NCI-H345 (cell line): ENCODE results near the gene UNC119.

ENCODE experiments used
- DNase-seq: peaks from one replicate; lab custom pipeline; 2025; lab: John Stamatoyannopoulos, UW

The UNC119 gene

DNA sequence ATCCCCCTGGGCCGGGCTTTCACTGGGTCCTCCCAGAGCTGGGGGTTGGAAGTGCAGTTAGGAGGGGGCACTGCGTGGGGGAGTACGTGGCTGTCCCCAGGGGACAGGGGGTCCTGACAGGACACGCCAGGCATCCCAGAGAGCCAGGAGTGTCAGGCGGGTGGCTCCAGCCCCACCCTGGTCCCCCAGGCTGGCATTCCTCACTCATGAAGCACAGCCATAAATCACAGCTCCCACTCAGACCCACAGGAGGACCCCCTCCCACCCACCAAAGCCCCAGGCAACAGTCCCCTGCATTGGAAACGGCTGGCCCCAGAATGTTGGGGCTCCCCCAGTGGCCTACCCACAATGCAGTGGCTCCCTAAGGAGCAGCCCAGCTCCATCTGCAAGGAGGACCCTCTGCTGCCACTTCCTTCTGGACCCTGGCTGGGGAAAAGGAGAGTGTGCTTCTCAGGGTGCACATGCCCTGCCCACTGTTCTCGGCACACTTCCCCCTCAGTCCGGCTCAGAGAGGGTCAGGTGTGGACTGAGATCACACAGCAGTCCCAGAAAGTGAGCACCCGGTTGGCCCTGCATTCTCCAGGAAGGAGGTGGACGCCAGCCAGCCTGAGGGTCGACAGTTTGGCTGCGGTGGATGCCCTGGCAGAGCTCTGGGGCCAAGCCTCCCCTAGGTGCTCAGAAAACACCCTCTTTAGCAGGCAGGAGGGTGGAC, 53.6 kb downstream of the UNC119 start:
- no peak for DNase-seq

DNA sequence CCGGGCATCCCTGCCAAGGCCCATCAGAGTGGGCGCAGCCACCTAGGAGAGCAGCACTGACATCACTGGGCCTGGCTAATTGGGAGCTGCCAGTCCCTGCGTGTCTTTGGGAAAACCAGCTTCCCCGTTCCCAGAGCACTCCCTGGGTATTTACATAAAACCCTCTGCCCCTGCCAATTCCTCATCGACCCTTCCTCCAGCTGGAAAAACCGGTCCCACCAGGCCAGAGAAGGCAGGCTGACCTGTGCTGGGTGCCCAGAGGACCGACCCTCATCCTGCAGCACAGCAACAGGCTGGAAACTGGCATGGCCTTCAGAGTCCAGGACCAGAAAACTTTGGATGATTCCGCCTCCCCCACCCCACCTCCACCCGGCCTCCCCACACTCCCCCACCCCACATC, 54.5 kb downstream of the UNC119 start:
- DNase-seq = peak; percentile 38
